ENCODE measurements around the gene CHRD.

CHRD gene

DNA sequence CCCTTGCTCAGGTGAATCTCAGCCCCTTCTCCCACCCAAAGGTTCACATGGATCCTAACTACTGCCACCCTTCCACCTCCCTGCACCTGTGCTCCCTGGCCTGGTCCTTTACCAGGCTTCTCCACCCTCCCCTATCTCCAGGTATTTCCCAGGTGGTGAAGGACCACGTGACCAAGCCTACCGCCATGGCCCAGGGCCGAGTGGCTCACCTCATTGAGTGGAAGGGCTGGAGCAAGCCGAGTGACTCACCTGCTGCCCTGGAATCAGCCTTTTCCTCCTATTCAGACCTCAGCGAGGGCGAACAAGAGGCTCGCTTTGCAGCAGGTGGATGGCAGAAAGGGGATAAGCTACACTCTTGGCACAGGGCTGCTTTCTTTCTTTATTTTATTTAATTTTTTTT is 37.9 kb upstream of the CHRD start:
- TF ChIP-seq, protein P1, sequence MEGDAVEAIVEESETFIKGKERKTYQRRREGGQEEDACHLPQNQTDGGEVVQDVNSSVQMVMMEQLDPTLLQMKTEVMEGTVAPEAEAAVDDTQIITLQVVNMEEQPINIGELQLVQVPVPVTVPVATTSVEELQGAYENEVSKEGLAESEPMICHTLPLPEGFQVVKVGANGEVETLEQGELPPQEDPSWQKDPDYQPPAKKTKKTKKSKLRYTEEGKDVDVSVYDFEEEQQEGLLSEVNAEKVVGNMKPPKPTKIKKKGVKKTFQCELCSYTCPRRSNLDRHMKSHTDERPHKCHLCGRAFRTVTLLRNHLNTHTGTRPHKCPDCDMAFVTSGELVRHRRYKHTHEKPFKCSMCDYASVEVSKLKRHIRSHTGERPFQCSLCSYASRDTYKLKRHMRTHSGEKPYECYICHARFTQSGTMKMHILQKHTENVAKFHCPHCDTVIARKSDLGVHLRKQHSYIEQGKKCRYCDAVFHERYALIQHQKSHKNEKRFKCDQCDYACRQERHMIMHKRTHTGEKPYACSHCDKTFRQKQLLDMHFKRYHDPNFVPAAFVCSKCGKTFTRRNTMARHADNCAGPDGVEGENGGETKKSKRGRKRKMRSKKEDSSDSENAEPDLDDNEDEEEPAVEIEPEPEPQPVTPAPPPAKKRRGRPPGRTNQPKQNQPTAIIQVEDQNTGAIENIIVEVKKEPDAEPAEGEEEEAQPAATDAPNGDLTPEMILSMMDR (IDR thresholded peaks at IDR 0.05; ENCODE audit: low read depth, low read length): no peak
- H3K4me3 ChIP-seq (ENCODE audit: low read depth, low read length): no peak overlapping the region

DNA sequence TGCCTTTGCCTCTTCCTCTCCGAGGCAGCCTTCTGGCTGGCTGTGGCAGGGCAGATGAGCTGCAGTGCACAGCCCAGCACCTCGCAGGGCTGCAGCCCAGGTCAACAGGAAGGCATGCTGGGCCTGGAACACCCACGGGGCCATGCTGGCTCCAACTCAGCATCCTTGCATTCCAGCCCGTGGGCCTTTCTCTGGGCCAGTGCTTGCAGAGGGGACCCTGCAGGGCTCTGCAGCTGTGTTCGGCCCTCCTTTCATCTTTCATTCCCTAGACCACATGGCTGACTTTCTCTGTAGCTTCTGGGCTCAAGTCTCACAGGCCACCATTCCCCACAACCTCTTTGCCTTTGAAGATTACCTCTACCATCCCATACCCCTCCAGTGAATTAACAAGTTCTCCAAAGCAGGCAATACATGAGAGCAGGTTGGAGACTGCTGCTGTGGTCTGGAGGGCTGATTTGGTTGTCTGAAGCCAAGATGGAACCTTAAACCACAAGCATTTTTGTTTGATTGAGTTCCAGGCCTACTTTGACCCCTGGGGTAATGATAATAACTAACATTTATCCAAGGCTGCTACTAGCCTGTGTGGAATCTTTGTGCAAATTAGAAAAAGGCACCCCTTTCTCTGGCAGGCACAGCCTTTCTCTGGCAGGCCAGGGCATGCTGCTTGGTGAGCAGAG is 36.5 kb upstream of the CHRD start:
- TF ChIP-seq, protein P1 (IDR thresholded peaks at IDR 0.05; ENCODE audit: low read depth, low read length): no peak
- no peak overlapping the region for H3K4me3 ChIP-seq (ENCODE audit: low read depth, low read length)

DNA sequence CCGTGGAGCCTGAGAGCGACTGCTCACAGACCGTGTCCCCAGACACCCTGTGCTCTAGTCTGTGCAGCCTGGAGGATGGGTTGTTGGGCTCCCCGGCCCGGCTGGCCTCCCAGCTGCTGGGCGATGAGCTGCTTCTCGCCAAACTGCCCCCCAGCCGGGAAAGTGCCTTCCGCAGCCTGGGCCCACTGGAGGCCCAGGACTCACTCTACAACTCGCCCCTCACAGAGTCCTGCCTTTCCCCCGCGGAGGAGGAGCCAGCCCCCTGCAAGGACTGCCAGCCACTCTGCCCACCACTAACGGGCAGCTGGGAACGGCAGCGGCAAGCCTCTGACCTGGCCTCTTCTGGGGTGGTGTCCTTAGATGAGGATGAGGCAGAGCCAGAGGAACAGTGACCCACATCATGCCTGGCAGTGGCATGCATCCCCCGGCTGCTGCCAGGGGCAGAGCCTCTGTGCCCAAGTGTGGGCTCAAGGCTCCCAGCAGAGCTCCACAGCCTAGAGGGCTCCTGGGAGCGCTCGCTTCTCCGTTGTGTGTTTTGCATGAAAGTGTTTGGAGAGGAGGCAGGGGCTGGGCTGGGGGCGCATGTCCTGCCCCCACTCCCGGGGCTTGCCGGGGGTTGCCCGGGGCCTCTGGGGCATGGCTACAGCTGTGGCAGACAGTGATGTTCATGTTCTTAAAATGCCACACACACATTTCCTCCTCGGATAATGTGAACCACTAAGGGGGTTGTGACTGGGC is 35.1 kb upstream of the CHRD start:
- TF ChIP-seq, protein P1 (IDR thresholded peaks at IDR 0.05; ENCODE audit: low read depth, low read length): no peak
- H3K4me3 ChIP-seq (ENCODE audit: low read depth, low read length): no peak overlapping the region

DNA sequence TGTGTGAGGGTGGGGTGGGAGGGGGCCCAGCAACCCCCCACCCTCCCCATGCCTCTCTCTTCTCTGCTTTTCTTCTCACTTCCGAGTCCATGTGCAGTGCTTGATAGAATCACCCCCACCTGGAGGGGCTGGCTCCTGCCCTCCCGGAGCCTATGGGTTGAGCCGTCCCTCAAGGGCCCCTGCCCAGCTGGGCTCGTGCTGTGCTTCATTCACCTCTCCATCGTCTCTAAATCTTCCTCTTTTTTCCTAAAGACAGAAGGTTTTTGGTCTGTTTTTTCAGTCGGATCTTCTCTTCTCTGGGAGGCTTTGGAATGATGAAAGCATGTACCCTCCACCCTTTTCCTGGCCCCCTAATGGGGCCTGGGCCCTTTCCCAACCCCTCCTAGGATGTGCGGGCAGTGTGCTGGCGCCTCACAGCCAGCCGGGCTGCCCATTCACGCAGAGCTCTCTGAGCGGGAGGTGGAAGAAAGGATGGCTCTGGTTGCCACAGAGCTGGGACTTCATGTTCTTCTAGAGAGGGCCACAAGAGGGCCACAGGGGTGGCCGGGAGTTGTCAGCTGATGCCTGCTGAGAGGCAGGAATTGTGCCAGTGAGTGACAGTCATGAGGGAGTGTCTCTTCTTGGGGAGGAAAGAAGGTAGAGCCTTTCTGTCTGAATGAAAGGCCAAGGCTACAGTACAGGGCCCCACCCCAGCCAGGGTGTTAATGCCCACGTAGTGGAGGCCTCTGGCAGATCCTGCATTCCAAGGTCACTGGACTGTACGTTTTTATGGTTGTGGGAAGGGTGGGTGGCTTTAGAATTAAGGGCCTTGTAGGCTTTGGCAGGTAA is 34.3 kb upstream of the CHRD start:
- TF ChIP-seq, protein P1 (IDR thresholded peaks at IDR 0.05; ENCODE audit: low read depth, low read length): peak; percentile 25
- no peak overlapping the region for H3K4me3 ChIP-seq (ENCODE audit: low read depth, low read length)

DNA sequence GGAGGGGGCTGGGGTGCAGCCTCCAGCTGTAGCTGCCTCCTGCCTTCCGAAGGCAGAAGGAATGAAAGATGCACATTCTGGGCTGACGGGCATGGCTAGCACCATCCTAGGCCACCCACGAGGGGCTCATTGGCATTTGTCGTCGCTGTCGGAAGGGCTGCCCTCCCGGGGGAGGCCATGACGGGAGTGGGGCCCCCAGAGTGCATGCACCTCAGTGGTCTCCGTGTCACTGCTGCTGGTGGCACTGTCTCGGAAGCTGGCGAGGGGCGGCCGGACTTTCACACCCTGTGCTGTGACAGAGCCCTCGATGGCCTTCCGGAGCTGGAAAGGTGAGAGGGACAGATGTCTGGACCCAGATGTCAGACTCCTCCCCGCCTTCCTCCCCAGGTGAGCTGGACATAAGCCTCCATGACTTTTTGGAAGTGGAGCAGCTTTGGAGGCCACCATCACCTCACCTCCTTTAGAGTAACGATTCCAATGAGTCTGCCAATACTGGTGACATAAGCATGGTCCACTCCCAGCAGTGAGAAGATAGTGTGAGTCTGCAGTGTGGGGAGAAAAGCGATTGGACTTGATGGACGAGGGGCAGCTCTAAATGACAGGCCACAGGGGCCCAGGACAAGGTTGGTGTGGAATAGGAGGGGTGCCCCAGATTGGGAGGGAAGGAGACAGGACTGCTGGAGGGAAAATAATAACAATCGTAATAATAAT is 33.2 kb upstream of the CHRD start:
- H3K4me3 ChIP-seq (ENCODE audit: low read depth, low read length): no peak overlapping the region
- TF ChIP-seq, protein P1 (IDR thresholded peaks at IDR 0.05; ENCODE audit: low read depth, low read length): no peak

DNA sequence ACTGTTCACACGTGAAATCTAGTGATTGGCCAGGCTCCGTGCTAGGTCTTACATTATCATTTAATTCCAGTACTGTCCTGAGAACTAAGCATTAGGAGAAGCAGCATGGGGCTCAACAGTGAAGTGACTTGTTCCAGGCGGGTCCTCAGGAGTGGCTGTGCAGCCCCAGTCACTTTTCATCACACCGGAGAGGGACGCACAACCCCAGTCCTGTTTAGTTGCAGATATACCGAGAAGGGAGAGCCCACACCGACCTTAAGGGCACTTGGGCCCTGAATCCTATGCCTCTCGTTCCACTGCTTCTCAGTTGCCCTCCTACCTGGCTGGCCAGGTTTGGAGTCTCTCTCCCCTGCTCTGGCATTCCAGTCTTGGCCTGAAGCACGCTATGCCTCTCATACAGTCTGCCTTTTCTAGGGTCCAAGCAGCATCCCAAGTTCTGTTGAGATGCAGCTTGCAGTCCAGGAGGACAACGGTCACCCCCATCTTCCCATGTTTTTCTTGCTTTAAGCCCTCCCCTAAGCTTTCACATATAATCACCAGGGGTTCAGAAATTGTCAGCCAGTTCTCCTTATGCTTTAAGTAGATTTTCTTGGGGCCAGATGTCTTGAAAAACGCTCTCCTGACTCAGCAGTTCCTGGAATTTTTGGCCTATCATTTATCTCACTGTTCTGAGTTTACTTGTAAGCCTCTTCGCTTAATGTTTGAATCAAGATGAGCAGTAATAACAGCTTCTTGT is 32.4 kb upstream of the CHRD start:
- no peak overlapping the region for H3K4me3 ChIP-seq (ENCODE audit: low read depth, low read length)
- TF ChIP-seq, protein P1 (IDR thresholded peaks at IDR 0.05; ENCODE audit: low read depth, low read length): no peak
